ENCODE results near the gene CORO2A.

Gene CORO2A

DNA sequence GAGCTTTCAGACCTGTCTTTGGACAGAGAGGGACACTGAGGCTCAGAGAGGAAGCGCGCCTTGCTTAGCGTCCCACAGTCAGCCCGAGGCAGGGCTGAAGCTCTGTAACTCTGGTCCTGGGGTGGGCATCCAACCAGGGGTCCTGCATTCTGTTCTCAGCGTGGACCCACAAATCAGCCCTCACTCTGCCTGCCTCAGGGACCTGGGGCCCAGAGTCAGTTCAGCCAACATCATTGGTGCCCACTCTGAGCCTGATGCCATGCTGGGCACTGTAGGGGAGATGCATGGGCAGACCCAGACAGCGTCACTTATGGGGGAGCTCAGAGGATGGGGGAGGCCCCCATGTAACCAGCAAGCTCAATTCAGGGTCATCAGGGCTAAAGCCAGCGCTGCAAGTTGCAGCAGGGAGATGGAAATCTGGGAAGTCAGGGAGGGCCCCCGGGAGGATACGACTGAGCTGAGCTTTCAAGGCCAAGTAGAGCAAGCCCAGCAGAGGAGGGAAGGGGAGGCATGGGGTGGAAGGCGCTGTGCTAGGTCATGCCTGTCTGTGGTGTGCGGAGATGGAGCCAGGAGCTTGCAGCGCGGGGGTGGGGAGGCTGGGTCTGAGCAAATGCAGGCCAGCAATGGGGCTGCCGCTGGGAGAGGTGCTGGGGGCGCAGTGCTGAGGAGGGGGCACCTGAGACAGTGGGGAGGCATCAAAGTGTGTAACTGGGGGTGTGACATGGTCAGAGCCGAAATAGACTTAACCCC, 21.1 kb downstream of the CORO2A start:
- TF ChIP-seq, protein P1, sequence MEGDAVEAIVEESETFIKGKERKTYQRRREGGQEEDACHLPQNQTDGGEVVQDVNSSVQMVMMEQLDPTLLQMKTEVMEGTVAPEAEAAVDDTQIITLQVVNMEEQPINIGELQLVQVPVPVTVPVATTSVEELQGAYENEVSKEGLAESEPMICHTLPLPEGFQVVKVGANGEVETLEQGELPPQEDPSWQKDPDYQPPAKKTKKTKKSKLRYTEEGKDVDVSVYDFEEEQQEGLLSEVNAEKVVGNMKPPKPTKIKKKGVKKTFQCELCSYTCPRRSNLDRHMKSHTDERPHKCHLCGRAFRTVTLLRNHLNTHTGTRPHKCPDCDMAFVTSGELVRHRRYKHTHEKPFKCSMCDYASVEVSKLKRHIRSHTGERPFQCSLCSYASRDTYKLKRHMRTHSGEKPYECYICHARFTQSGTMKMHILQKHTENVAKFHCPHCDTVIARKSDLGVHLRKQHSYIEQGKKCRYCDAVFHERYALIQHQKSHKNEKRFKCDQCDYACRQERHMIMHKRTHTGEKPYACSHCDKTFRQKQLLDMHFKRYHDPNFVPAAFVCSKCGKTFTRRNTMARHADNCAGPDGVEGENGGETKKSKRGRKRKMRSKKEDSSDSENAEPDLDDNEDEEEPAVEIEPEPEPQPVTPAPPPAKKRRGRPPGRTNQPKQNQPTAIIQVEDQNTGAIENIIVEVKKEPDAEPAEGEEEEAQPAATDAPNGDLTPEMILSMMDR (IDR thresholded peaks at IDR 0.05): no peak
- TF ChIP-seq ZFX (IDR thresholded peaks at IDR 0.05; ENCODE audit: borderline replicate concordance): no peak
- H3K27ac ChIP-seq: no peak overlapping the region

DNA sequence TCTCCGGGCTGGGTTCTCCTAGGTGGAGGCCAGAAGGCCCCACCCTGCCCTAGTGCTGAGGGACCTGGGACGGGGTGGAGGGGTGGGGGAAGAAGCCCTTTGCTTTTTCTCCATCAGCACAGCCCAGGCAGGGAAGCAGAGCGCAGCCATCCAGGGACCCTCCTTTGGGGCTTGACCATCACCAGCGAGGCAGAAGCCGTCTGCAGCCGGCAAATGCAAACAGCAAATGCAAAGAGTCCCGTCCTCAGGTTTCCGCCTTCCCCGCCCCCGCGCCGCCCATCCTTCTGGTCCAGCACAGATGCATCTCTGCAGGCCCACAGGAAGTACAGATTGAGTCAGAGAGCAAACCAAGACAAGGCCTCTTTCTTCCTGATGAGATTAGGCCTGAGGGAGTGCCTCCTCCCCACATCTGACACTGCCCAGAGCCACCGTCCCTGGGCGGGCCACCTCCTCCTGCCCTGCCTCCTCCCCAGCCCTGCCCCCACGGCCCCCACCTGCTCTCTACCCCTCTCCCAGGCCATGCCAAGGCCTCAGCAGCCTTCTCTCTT, 23.4 kb downstream of the CORO2A start:
- H3K27ac ChIP-seq: no peak overlapping the region
- TF ChIP-seq ZFX (IDR thresholded peaks at IDR 0.05; ENCODE audit: borderline replicate concordance): no peak

DNA sequence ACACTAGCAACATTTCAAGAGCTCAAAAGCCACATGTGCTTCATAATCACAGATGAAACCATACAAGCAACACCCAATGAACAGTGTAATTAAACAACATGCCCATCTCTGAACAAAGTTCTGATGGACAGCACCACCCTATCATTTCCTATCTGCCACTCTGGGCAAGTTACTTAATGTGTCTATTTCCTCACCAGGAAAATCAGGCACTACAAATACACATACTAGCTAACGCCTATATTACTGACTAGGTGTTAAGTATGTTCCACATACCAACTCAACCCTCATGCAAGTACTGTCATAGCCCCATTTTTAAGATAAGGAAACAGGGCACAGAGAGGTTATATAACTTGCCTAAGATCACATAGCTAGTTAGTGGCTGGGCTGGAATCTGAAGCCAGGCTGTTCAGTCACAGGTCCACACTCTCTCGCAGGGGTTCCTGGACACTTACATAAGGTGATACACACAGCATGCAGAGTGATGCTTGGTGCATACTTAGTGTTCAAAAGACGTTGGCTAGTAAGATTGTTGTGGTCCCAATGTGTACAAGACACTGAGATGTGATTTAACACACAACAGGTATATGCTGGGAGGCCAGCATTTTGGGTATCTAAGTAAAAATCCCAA, 24.2 kb downstream of the CORO2A start:
- TF ChIP-seq, protein P1 (IDR thresholded peaks at IDR 0.05): no peak
- TF ChIP-seq ZFX (IDR thresholded peaks at IDR 0.05; ENCODE audit: borderline replicate concordance): no peak
- no peak overlapping the region for H3K27ac ChIP-seq

DNA sequence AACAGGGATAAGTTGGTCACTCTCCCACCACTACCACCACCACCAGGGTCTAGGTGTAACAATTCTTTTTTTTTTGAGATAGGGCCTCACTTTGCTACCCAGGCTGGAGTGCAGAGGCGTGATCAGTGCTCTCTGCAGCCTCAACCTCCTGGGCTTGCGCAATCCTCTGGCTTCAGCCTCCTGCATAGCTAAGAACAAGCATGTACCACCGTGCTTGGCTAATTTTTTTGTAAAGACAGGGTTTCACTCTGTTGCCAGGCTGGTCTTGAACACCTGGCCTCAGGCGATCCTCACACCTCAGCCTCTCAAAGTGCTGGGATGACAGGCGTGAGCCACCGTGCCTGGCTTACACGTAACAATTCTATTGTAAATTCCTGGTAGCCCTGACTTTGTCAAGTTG, 27.5 kb downstream of the CORO2A start:
- no peak overlapping the region for H3K27ac ChIP-seq
- TF ChIP-seq, protein P1 (IDR thresholded peaks at IDR 0.05): no peak
- no peak for TF ChIP-seq ZFX (IDR thresholded peaks at IDR 0.05; ENCODE audit: borderline replicate concordance)

DNA sequence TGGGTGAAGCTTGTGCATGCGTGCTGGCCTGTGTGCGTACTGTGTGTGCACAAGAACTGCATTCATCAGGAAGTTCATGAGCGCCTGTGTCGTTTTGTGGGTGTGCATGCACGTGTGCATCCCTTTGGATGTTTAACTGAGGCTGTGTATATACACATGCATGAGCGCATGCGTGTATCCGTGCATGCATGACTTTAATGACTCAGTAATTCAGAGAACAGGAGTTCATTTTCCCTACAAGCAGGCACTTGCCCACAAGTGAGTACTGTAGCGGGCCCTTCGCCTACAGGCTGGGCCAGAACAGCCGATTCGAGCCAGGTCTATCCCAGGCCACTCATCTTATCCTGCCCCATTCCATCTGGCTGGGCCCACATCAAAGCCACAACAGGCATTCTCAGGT, 29.8 kb downstream of the CORO2A start:
- no peak for TF ChIP-seq ZFX (IDR thresholded peaks at IDR 0.05; ENCODE audit: borderline replicate concordance)
- TF ChIP-seq, protein P1 (IDR thresholded peaks at IDR 0.05): no peak
- no peak overlapping the region for H3K27ac ChIP-seq

DNA sequence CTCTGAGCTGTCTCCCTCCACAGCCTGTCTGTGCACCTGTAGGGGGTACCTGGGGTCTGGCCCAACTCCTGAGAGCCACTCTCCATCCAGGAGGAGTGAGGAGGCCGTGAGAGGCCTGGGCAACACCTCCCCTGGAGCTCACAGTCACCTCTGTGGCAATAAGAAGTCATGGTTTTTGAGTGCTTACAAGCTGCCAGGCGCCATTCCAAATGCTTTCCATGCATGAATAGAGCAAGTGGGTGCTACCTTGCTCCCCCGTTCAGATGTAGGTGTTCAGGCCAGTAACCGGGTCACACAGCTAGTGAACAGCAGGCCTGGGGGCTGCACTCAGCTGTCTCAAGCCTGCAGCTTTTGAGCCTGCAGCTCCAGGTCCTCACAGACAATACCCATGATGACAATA, 30.6 kb downstream of the CORO2A start:
- H3K27ac ChIP-seq: no peak overlapping the region
- no peak for TF ChIP-seq ZFX (IDR thresholded peaks at IDR 0.05; ENCODE audit: borderline replicate concordance)
- TF ChIP-seq, protein P1 (IDR thresholded peaks at IDR 0.05): no peak

DNA sequence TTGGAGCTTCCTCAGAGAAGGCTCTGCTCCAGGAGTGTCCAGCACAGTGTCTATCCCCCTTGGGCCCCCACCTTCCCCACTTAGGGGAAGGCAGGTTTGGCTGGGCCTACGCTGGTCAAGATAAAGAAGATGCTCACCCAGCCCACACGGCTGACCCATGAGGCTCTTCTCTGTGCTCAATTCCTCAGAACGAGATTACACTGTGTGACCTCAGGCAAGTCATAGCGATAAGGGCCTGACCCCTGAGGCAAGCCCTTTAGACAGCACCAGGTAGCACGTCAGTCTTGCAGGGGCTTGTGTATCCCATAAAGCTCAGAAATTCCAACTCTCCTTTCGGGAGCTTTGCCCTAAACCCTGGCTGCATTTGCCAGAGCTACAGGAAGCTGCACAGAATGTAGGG, 32.6 kb downstream of the CORO2A start:
- TF ChIP-seq, protein P1 (IDR thresholded peaks at IDR 0.05): no peak
- no peak for TF ChIP-seq ZFX (IDR thresholded peaks at IDR 0.05; ENCODE audit: borderline replicate concordance)
- H3K27ac ChIP-seq: no peak overlapping the region
